WTC11 (cell line): ENCODE results near the gene NPAS3. TPM values are rescaled to one million over a fixed set of nuclear protein-coding genes. Genes with fewer than 3 reads are reported as not detected.

ENCODE experiments used
- ATAC-seq: fragments of 200-7000 bp; cut with Tn5 transposase; 2 replicates; pipeline ENCODE4 v1.10.0; 2021; ENCODE audit warnings: mild to moderate bottlenecking, moderate library complexity
- CTCF ChIA-PET: fragments of 300-600 bp; sonication (Branson Sonifier 250); formaldehyde crosslinking; loops from one replicate; lab custom pipeline; 2021; ENCODE audit warnings: antibody characterized with exemption; lab: Charles Lee
- POLR2A ChIA-PET: fragments of 350-600 bp; sonication (Branson Sonifier 250); formaldehyde crosslinking; loops from one replicate; lab custom pipeline; 2021; ENCODE audit warnings: antibody characterized with exemption; lab: Charles Lee
- DNase-seq: peaks from one replicate; pipeline ENCODE4 v3.0.0; 2021; ENCODE audit warnings: low spot score
- H3K27ac Mint-ChIP-seq: 2 replicates; pipeline ENCODE4 v1.8.0; 2021; ENCODE audit warnings: mixed read lengths
- H3K27me3 Mint-ChIP-seq: 2 replicates; pipeline ENCODE4 v1.8.0; 2021; ENCODE audit warnings: low read depth, mild to moderate bottlenecking, moderate library complexity, mixed read lengths
- H3K36me3 Mint-ChIP-seq: 2 replicates; pipeline ENCODE4 v1.8.0; 2021; ENCODE audit warnings: mixed read lengths
- H3K4me1 Mint-ChIP-seq: 2 replicates; pipeline ENCODE4 v1.8.0; 2022; ENCODE audit warnings: mixed read lengths
- H3K4me3 Mint-ChIP-seq: 2 replicates; pipeline ENCODE4 v1.8.0; 2021; ENCODE audit warnings: mild to moderate bottlenecking, moderate library complexity, mixed read lengths
- H3K9me3 Mint-ChIP-seq: 2 replicates; pipeline ENCODE4 v1.8.0; 2021; ENCODE audit warnings: mixed read lengths
- ARID4B ChIP-seq: sonication (generic); formaldehyde crosslinking; IDR thresholded peaks from 2 replicates; pipeline ENCODE4 v1.8.0; 2023; ENCODE audit warnings: missing genetic modification reagents, mild to moderate bottlenecking, borderline replicate concordance
- CBFB ChIP-seq: sonication (generic); formaldehyde crosslinking; IDR thresholded peaks from 2 replicates; pipeline ENCODE4 v1.8.1; 2022; ENCODE audit warnings: mild to moderate bottlenecking, low read depth, missing genetic modification reagents
- CTCF ChIP-seq: fragments of 200-600 bp; IDR thresholded peaks from 2 replicates; pipeline ENCODE4 v1.8.0; 2022; ENCODE audit warnings: antibody characterized with exemption
- E2F5 ChIP-seq: sonication (generic); formaldehyde crosslinking; IDR thresholded peaks from 2 replicates; pipeline ENCODE4 v1.8.1; 2022; ENCODE audit warnings: mild to moderate bottlenecking, moderate library complexity, missing genetic modification reagents
- FOXK1 ChIP-seq: sonication (generic); formaldehyde crosslinking; IDR thresholded peaks from 2 replicates; pipeline ENCODE4 v1.8.0; 2022; ENCODE audit warnings: mild to moderate bottlenecking, moderate library complexity, missing genetic modification reagents
- FOXP4 ChIP-seq: sonication (generic); formaldehyde crosslinking; IDR thresholded peaks from 2 replicates; pipeline ENCODE4 v1.8.0; 2022; ENCODE audit warnings: mild to moderate bottlenecking, missing genetic modification reagents
- GTF2I ChIP-seq: fragments of 250-450 bp; sonication (Bioruptor Pico); conservative IDR thresholded peaks from 2 replicates; pipeline ENCODE4 v1.4.0; 2021; ENCODE audit warnings: mild to moderate bottlenecking
- HMGXB4 ChIP-seq: sonication (generic); formaldehyde crosslinking; IDR thresholded peaks from 2 replicates; pipeline ENCODE4 v1.8.1; 2023; ENCODE audit warnings: mild to moderate bottlenecking, moderate library complexity, missing genetic modification reagents
- JAZF1 ChIP-seq: fragments of 250-450 bp; sonication (Bioruptor Pico); IDR thresholded peaks from 2 replicates; pipeline ENCODE4 v1.9.0; 2021; ENCODE audit warnings: moderate library complexity, mild to moderate bottlenecking, inconsistent platforms
- MLX ChIP-seq: sonication (generic); formaldehyde crosslinking; IDR thresholded peaks from 2 replicates; pipeline ENCODE4 v1.8.1; 2023; ENCODE audit warnings: mild to moderate bottlenecking, missing genetic modification reagents, moderate library complexity
- NR2C2 ChIP-seq: sonication (generic); formaldehyde crosslinking; IDR thresholded peaks from 2 replicates; pipeline ENCODE4 v1.8.0; 2022; ENCODE audit warnings: mild to moderate bottlenecking, missing genetic modification reagents
- OVOL2 ChIP-seq: fragments of 250-450 bp; sonication (Bioruptor Pico); IDR thresholded peaks from 2 replicates; pipeline ENCODE4 v1.9.0; 2021; ENCODE audit warnings: mild to moderate bottlenecking, borderline replicate concordance
- PRRX2 ChIP-seq: fragments of 250-450 bp; sonication (Bioruptor Pico); IDR thresholded peaks from 2 replicates; pipeline ENCODE4 v1.8.0; 2021; ENCODE audit warnings: mild to moderate bottlenecking
- SMAD3 ChIP-seq: sonication (generic); formaldehyde crosslinking; IDR thresholded peaks from 2 replicates; pipeline ENCODE4 v1.8.0; 2022; ENCODE audit warnings: missing genetic modification reagents, mild to moderate bottlenecking, borderline replicate concordance
- ZSCAN18 ChIP-seq: fragments of 250-450 bp; sonication (Bioruptor Pico); IDR thresholded peaks from 2 replicates; pipeline ENCODE4 v2.1.2; 2022; ENCODE audit warnings: mild to moderate bottlenecking, moderate library complexity
- total RNA-seq: library from RNA; stranded (reverse); gene quantifications from 3 replicates; pipeline ENCODE4 v1.2.3, GENCODE V29; 2021

NPAS3 gene
- total RNA-seq, 1 experiment from 2014 or later = 3.2 TPM

- CTCF ChIA-PET = interaction anchor here (0.6 kb wide), 1 partner anchor 33 kb away, joined by 3 read pairs; no protein-coding TSS in a partner anchor
- no peak overlapping the region for H3K4me3 Mint-ChIP-seq
- H3K27me3 Mint-ChIP-seq = no peaks in the 10 kb centered on the region
- DNase-seq (no peak), ATAC-seq (peak; percentile 46)
- H3K36me3 Mint-ChIP-seq = no peaks in the 10 kb centered on the region
- H3K4me1 Mint-ChIP-seq = peaks cover 49% of the 10 kb centered on the region
- POLR2A ChIA-PET = interaction anchor here (0.7 to 0.8 kb wide), 2 partner anchors 684 to 828 kb away, joined by 3 to 4 read pairs; no protein-coding TSS in a partner anchor
- H3K27ac Mint-ChIP-seq = no peak overlapping the region
- H3K9me3 Mint-ChIP-seq = no peaks in the 10 kb centered on the region
- no peak for TF ChIP-seq ZSCAN18
- TF ChIP-seq HMGXB4 = no peak
- TF ChIP-seq SMAD3 (CRISPR knock-in tag) = no peak
- no peak for TF ChIP-seq ARID4B
- TF ChIP-seq PRRX2 (CRISPR knock-in tag) = no peak
- TF ChIP-seq CTCF = no peak
- TF ChIP-seq CBFB = no peak
- no peak for TF ChIP-seq GTF2I (CRISPR knock-in tag)
- TF ChIP-seq NR2C2 (CRISPR knock-in tag) = no peak
- TF ChIP-seq FOXP4 (CRISPR knock-in tag) = no peak
- no peak for TF ChIP-seq OVOL2
- no peak for TF ChIP-seq JAZF1 (CRISPR knock-in tag)
- no peak for TF ChIP-seq FOXK1 (CRISPR knock-in tag)
- TF ChIP-seq E2F5 (CRISPR knock-in tag) = no peak
- TF ChIP-seq MLX (CRISPR knock-in tag) = no peak
Measured at GRCh38 chr14:33364466-33364865, 425.8 kb downstream of the NPAS3 start.
